ENCODE results near the gene RNASE12. TPM values are rescaled to one million over a fixed set of nuclear protein-coding genes. Genes with fewer than 3 reads are reported as not detected.

Gene RNASE12
- total and polyA plus RNA-seq, 8 donors = not detected

DNA sequence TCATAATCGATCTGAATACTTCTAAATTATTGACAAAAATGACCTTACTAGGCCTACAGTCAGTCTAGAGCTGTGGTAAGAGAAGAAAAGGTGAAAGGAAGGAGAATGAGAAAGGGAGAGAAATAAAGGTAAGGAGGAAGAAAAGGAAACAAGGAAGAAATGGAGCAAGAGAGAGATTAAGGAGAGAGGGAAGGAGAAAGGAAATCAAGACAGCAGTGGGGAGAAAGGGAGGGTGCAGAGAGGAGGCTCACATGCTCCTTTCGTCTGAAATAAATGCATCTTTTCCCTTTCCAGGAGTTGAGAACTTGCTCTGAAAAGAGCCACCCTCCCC lies 34.0 kb downstream of the RNASE12 start:
- intact Hi-C loops (cut with DNase I) = no loop called here
- Histone ChIP-seq H3K27me3 (no peaks in the 10 kb centered on the region), H3K4me1 (peaks cover 0 to 8% of the 10 kb centered on the region in 2 donors), H3K9me3 (no peaks in the 10 kb centered on the region), H3K36me3 (no peaks in the 10 kb centered on the region), H3K4me3 (no peak overlapping the region), H3K27ac (no peak overlapping the region)
- DNase-seq = no peak
- ATAC-seq = no peak
- TF ChIP-seq, protein P1, sequence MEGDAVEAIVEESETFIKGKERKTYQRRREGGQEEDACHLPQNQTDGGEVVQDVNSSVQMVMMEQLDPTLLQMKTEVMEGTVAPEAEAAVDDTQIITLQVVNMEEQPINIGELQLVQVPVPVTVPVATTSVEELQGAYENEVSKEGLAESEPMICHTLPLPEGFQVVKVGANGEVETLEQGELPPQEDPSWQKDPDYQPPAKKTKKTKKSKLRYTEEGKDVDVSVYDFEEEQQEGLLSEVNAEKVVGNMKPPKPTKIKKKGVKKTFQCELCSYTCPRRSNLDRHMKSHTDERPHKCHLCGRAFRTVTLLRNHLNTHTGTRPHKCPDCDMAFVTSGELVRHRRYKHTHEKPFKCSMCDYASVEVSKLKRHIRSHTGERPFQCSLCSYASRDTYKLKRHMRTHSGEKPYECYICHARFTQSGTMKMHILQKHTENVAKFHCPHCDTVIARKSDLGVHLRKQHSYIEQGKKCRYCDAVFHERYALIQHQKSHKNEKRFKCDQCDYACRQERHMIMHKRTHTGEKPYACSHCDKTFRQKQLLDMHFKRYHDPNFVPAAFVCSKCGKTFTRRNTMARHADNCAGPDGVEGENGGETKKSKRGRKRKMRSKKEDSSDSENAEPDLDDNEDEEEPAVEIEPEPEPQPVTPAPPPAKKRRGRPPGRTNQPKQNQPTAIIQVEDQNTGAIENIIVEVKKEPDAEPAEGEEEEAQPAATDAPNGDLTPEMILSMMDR (IDR thresholded peaks at IDR 0.05) = no peak

DNA sequence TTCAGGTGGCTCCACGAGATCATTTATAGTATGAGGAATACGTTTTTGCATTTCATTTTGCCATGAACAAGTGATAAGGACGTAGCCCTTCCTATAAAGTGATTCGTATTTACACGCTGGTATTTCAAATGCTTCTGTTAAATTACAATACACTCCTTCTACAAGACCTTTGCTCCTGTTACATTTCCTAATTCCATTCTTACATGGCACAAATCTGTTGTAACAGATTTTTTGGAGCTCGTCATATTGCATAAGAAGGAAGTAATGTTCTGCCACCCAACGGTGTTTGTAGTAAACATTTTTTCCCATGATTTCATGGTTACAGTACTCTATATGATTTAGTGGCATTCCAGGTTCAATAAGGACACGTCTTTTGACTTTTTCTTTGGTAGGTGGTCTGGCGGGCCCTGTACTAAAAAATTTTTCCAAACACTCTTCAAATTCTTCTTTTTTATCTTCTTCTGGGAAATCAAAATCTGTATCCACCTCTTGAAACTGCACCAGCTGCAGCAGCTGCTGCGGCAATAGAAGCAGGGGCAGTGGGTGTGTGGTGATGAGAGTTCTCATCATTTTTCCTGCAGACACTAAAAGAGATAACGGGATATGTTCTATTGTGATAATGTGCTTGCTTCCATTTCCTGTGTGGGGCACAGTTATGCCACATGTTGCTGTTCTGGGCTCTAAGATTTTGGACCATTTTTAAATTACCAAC lies 34.5 kb downstream of the RNASE12 start:
- intact Hi-C loops (cut with DNase I) = no loop called here
- H3K4me3 ChIP-seq = no peak overlapping the region
- H3K4me1 ChIP-seq = peaks cover 0 to 8% of the 10 kb centered on the region in 2 donors
- no peaks in the 10 kb centered on the region for H3K27me3 ChIP-seq
- no peaks in the 10 kb centered on the region for H3K36me3 ChIP-seq
- ATAC-seq = no peak
- no peak for DNase-seq
- TF ChIP-seq, protein P1 (IDR thresholded peaks at IDR 0.05) = no peak
- no peak overlapping the region for H3K27ac ChIP-seq
- no peaks in the 10 kb centered on the region for H3K9me3 ChIP-seq

DNA sequence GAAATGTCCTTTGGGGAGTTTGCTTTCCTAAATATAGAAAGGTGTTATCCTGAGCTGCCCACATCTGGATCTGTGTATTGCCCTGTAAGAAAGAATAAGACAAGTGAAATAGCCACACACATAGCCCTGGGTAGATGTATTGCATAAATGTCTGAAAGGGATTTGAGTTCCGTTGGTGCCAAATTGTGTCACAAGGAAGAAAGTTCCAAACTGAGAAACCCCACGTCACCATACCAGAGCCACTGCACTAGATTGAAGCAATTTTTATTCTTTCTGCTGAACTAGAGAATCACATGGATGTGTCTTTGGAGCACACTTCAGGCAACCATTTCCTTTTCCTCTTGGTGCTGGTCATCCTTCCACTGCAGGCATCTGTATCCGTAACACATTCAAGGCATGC lies 35.3 kb downstream of the RNASE12 start:
- H3K4me1 ChIP-seq = peaks cover 0 to 8% of the 10 kb centered on the region in 2 donors
- TF ChIP-seq, protein P1 (IDR thresholded peaks at IDR 0.05) = no peak
- no peak for ATAC-seq
- DNase-seq = no peak
- H3K9me3 ChIP-seq = no peaks in the 10 kb centered on the region
- no peak overlapping the region for H3K4me3 ChIP-seq
- intact Hi-C loops (cut with DNase I) = no loop called here
- H3K36me3 ChIP-seq = no peaks in the 10 kb centered on the region
- no peaks in the 10 kb centered on the region for H3K27me3 ChIP-seq
- H3K27ac ChIP-seq = no peak overlapping the region

DNA sequence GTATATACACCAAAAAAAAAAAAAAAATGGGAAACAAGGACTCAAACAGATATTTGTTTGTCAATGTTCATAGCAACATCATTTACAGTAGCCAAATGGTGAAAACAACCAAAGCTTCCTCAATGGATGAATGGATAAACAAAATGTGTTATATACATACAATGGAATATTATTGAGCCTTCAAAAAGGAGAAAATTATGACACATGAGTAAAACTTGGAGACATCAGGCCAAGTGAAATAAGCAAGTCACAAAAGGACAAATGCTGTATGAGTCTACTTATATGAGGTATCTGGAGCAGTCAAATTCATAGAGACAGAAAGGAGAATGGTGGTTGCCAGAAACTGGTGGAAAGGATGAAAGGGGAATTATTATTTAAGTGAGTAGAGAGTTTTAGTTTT lies 38.2 kb downstream of the RNASE12 start:
- TF ChIP-seq, protein P1 (IDR thresholded peaks at IDR 0.05) = no peak

GRCh38 chr14:20551606-20552005 lies 39.6 kb downstream of the RNASE12 start:
- no peak for DNase-seq
- no peak for ATAC-seq
- Histone ChIP-seq H3K36me3 (no peaks in the 10 kb centered on the region), H3K27me3 (no peaks in the 10 kb centered on the region), H3K4me1 (peaks cover 0 to 4% of the 10 kb centered on the region in 2 donors), H3K9me3 (no peaks in the 10 kb centered on the region), H3K27ac (no peak overlapping the region), H3K4me3 (no peak overlapping the region)
- intact Hi-C loops (cut with DNase I) = no loop called here
- TF ChIP-seq, protein P1 (IDR thresholded peaks at IDR 0.05) = no peak

More for the DNA sequence above, 38.2 kb downstream of the RNASE12 start:
- no peak overlapping the region for H3K27ac ChIP-seq
- H3K9me3 ChIP-seq = no peaks in the 10 kb centered on the region
- DNase-seq (no peak), ATAC-seq (no peak)
- intact Hi-C loops (cut with DNase I) = no loop called here
- no peaks in the 10 kb centered on the region for H3K27me3 ChIP-seq
- H3K4me1 ChIP-seq = peaks cover 0 to 8% of the 10 kb centered on the region in 2 donors
- H3K36me3 ChIP-seq = no peaks in the 10 kb centered on the region
- no peak overlapping the region for H3K4me3 ChIP-seq

Measured in left lung (tissue), 10 donors.